Daoy (cell line): ENCODE results near the gene ARMS2. TPM values are rescaled to one million over a fixed set of nuclear protein-coding genes. Genes with fewer than 3 reads are reported as not detected.
A peak's percentile ranks its signal among the peaks of the same experiment; 100 is the strongest.

ENCODE experiments used
- DNase-seq: peaks from one replicate; pipeline ENCODE4 v3.0.0-alpha.2; 2015; ENCODE audit warnings: low read depth
- total RNA-seq: library from RNA; depleted of rRNA; stranded (reverse); fragments of >200 nt; shearing (Covaris generic); gene quantifications from 2 replicates; pipeline ENCODE4 v1.2.3, GENCODE V29; 2014

Gene ARMS2
- total RNA-seq, 1 experiment from 2014 or later: not detected

- DNase-seq: no peak
Measured at GRCh38 chr10:122471531-122472177, 17.2 kb downstream of the ARMS2 start.

GRCh38 chr10:122473116-122473515 lies 18.7 kb downstream of the ARMS2 start:
- no peak for DNase-seq

- peak; percentile 51 for DNase-seq
Measured at GRCh38 chr10:122474131-122474818, 19.8 kb downstream of the ARMS2 start.

GRCh38 chr10:122475100-122475499 lies 20.6 kb downstream of the ARMS2 start:
- no peak for DNase-seq

GRCh38 chr10:122475591-122476332 lies 21.3 kb downstream of the ARMS2 start:
- DNase-seq: no peak

- DNase-seq: no peak
Measured at GRCh38 chr10:122476333-122476695, 21.9 kb downstream of the ARMS2 start.

- DNase-seq: no peak
Measured at GRCh38 chr10:122477436-122477835, 23.0 kb downstream of the ARMS2 start.

- no peak for DNase-seq
Measured at GRCh38 chr10:122478971-122479370, 24.5 kb downstream of the ARMS2 start.

- DNase-seq: no peak
Measured at GRCh38 chr10:122480146-122480833, 25.8 kb downstream of the ARMS2 start.

- DNase-seq: no peak
Measured at GRCh38 chr10:122481296-122482056, 27.0 kb downstream of the ARMS2 start.

- no peak for DNase-seq
Measured at GRCh38 chr10:122484276-122485060, 30.0 kb downstream of the ARMS2 start.

GRCh38 chr10:122485670-122486069 lies 31.2 kb downstream of the ARMS2 start:
- no peak for DNase-seq

GRCh38 chr10:122486406-122487080 lies 32.1 kb downstream of the ARMS2 start:
- DNase-seq: no peak

- DNase-seq: no peak
Measured at GRCh38 chr10:122487174-122487765, 32.8 kb downstream of the ARMS2 start.

- DNase-seq: no peak
Measured at GRCh38 chr10:122490268-122490667, 35.8 kb downstream of the ARMS2 start.

GRCh38 chr10:122490786-122491680 lies 36.6 kb downstream of the ARMS2 start:
- DNase-seq: peak; percentile 57

GRCh38 chr10:122492006-122492405 lies 37.6 kb downstream of the ARMS2 start:
- no peak for DNase-seq

GRCh38 chr10:122492999-122493481 lies 38.6 kb downstream of the ARMS2 start:
- no peak for DNase-seq

- no peak for DNase-seq
Measured at GRCh38 chr10:122493761-122494160, 39.3 kb downstream of the ARMS2 start.
